Measurements from ENCODE around the gene ZNF74. TPM values are rescaled to one million over a fixed set of nuclear protein-coding genes. Genes with fewer than 3 reads are reported as not detected.

The ZNF74 gene
- polyA plus RNA-seq, 2 of the 4 experiments (the other 2 are of a cell fraction), result 4.3 to 7.4 TPM

- WGBS (ENCODE audit: missing lambda C conversion rate), result 88% methylated on average over 22 of the region's 31 CpGs
- FAIRE-seq, result no peak
- POLR2A ChIA-PET, result no interaction called here
- Histone ChIP-seq H3K9me3 (no peaks in the 10 kb centered on the region), H3K27ac (no peak overlapping the region), H3K4me3 (no peak overlapping the region), H3K4me2 (no peak overlapping the region), H3K4me1 (no peaks in the 10 kb centered on the region)
- no peak for DNase-seq (ENCODE audit: low read depth in 1 of 2, low spot score in 1 of 2)
- TF ChIP-seq ESRRA (IDR thresholded peaks at IDR 0.05; ENCODE audit: borderline replicate concordance, low read length) (no peak), GATA3 (IDR thresholded peaks at IDR 0.05; ENCODE audit: borderline replicate concordance) (no peak), KDM5A (IDR thresholded peaks at IDR 0.05) (no peak), EHF (CRISPR knock-in tag; IDR thresholded peaks at IDR 0.05) (no peak), HMGXB4 (CRISPR knock-in tag; IDR thresholded peaks at IDR 0.05; ENCODE audit: borderline replicate concordance) (no peak), ELK1 (IDR thresholded peaks at IDR 0.05; ENCODE audit: low read depth, low read length) (no peak), NPAS2 (CRISPR knock-in tag; IDR thresholded peaks at IDR 0.05; ENCODE audit: borderline replicate concordance) (no peak), HEYL (CRISPR knock-in tag; IDR thresholded peaks at IDR 0.05) (no peak), RCOR1 (IDR thresholded peaks at IDR 0.05; ENCODE audit: low read depth, low read length) (no peak), RFX5 (IDR thresholded peaks at IDR 0.05) (no peak), REST (IDR thresholded peaks at IDR 0.05) (no peak), PHF8 (IDR thresholded peaks at IDR 0.05; ENCODE audit: borderline replicate concordance, low read depth) (no peak), JUNB (IDR thresholded peaks at IDR 0.05) (no peak), EP300 (IDR thresholded peaks at IDR 0.05) (no peak), ZC3H11A (IDR thresholded peaks at IDR 0.05) (no peak)
- ATAC-seq, result no peak
- CTCF ChIA-PET, result interaction anchor here (1.0 to 1.1 kb wide), 2 partner anchors 30 to 141 kb away, joined by 3 to 4 read pairs; no protein-coding TSS in a partner anchor
Observed at GRCh38 chr22:20423906-20424551, 30.1 kb downstream of the ZNF74 start.

- H3K27ac ChIP-seq, result no peak overlapping the region
- no peak for FAIRE-seq
- no peak for TF ChIP-seq CEBPB (IDR thresholded peaks at IDR 0.05)
- no peak for TF ChIP-seq ELK1 (IDR thresholded peaks at IDR 0.05; ENCODE audit: low read depth, low read length)
- TF ChIP-seq CBX2 (IDR thresholded peaks at IDR 0.05; ENCODE audit: borderline replicate concordance, low read depth), result no peak
- no peak for TF ChIP-seq RARB (CRISPR knock-in tag; IDR thresholded peaks at IDR 0.05)
- no peak for TF ChIP-seq ZC3H11A (IDR thresholded peaks at IDR 0.05)
- no peak for TF ChIP-seq KDM5A (IDR thresholded peaks at IDR 0.05)
- TF ChIP-seq EHMT2 (IDR thresholded peaks at IDR 0.05; ENCODE audit: low read depth), result no peak
- no peak for TF ChIP-seq BHLHE40 (IDR thresholded peaks at IDR 0.05; ENCODE audit: low read depth, low read length)
- no peaks in the 10 kb centered on the region for H3K4me1 ChIP-seq
- WGBS (ENCODE audit: missing lambda C conversion rate), result 86% methylated on average over 6 of the region's 15 CpGs
- no peak for ATAC-seq
- ChIA-PET CTCF (interaction anchor here (1.0 kb wide), 1 partner anchor 141 kb away, joined by 3 read pairs; no protein-coding TSS in a partner anchor), POLR2A (no interaction called here)
- DNase-seq (ENCODE audit: low read depth in 1 of 2, low spot score in 1 of 2), result no peak
- no peak overlapping the region for H3K4me2 ChIP-seq
- no peaks in the 10 kb centered on the region for H3K9me3 ChIP-seq
- H3K4me3 ChIP-seq, result no peak overlapping the region
Observed at GRCh38 chr22:20424568-20424931, 30.6 kb downstream of the ZNF74 start.
